Panc1 (cell line): Measurements from ENCODE around the gene RIMBP2. TPM values are rescaled to one million over a fixed set of nuclear protein-coding genes. Genes with fewer than 3 reads are reported as not detected.

Experiments
- ATAC-seq: fragments of 200-7000 bp; cut with Tn5 transposase; 2 replicates; pipeline ENCODE4 v1.9.1; 2020; ENCODE audit warnings: mild to moderate bottlenecking, moderate library complexity
- BruUV-seq: library from RNA; stranded (reverse); fragments of 400-500 nt; replicated peaks from 2 replicates; lab custom pipeline; 2021; lab: Mats Ljungman, UMichigan
- CTCF ChIA-PET: fragments of 300-600 bp; sonication (Branson Sonifier 250); formaldehyde crosslinking; loops from one replicate; lab custom pipeline; 2022; ENCODE audit warnings: antibody characterized with exemption; lab: Charles Lee
- POLR2A ChIA-PET: fragments of 300-600 bp; sonication (Branson Sonifier 250); formaldehyde crosslinking; loops from one replicate; lab custom pipeline; 2022; ENCODE audit warnings: antibody characterized with exemption; lab: Charles Lee
- DNase-seq: peaks from one replicate; pipeline ENCODE4 v3.0.0-alpha.2; 2010; ENCODE audit warnings: low read depth, low spot score
- H3K27ac ChIP-seq: 2 replicates; pipeline ENCODE4 v1.5.1; 2011; ENCODE audit warnings: mild to moderate bottlenecking, low read length, inconsistent platforms
- H3K27me3 ChIP-seq: fragments of 200-500 bp; sonication (Bioruptor generic); 2 replicates; pipeline ENCODE4 v1.6.0; 2014; ENCODE audit warnings: low read length, inconsistent platforms; ENCODE audit not compliant: control insufficient read depth, insufficient read depth
- H3K36me3 ChIP-seq: fragments of 200-500 bp; sonication (Bioruptor generic); 2 replicates; pipeline ENCODE4 v1.5.1; 2014; ENCODE audit warnings: inconsistent platforms, mild to moderate bottlenecking, low read length, moderate library complexity; ENCODE audit not compliant: control insufficient read depth, insufficient read depth
- H3K4me1 ChIP-seq: 2 replicates; pipeline ENCODE4 v1.5.1; 2011; ENCODE audit warnings: inconsistent platforms, mild to moderate bottlenecking, low read length, moderate library complexity; ENCODE audit not compliant: control insufficient read depth, insufficient read depth
- H3K4me3 ChIP-seq, 2 experiments: 2 replicates each; pipeline ENCODE4 v1.5.1; 2011 to 2012; ENCODE audit warnings: low read depth in 2 of 2, low read length in 2 of 2, mild to moderate bottlenecking in 2 of 2, inconsistent platforms in 1 of 2, moderate library complexity in 1 of 2
- H3K9me3 ChIP-seq: fragments of 200-500 bp; sonication (Bioruptor generic); 2 replicates; pipeline ENCODE4 v1.5.1; 2014; ENCODE audit warnings: low read depth, mild to moderate bottlenecking, inconsistent platforms, low read length, moderate library complexity; ENCODE audit not compliant: control insufficient read depth, insufficient read depth
- CTCF ChIP-seq: fragments of 450-650 bp; IDR thresholded peaks from 2 replicates; pipeline ENCODE4 v1.5.1; 2017; ENCODE audit warnings: mild to moderate bottlenecking
- POLR2AphosphoS5 ChIP-seq: IDR thresholded peaks from 2 replicates; pipeline ENCODE4 v1.6.1; 2012; ENCODE audit warnings: mild to moderate bottlenecking, low read depth, low read length, moderate library complexity
- REST ChIP-seq, 2 experiments: IDR thresholded peaks; 2 replicates each; pipeline ENCODE4 v1.6.1; 2011 to 2012; ENCODE audit warnings: low read depth in 2 of 2, control low read depth in 1 of 2, low read length in 1 of 2, mild to moderate bottlenecking in 1 of 2, moderate library complexity in 1 of 2; ENCODE audit not compliant: insufficient read depth in 1 of 2
- SIN3A ChIP-seq: IDR thresholded peaks from 2 replicates; pipeline ENCODE4 v1.6.1; 2012; ENCODE audit warnings: low read depth, mild to moderate bottlenecking, low read length, moderate library complexity, borderline replicate concordance; ENCODE audit not compliant: insufficient read depth
- TCF7L2 ChIP-seq: IDR thresholded peaks from 2 replicates; pipeline ENCODE4 v1.6.1; 2011; ENCODE audit warnings: mild to moderate bottlenecking, low read depth, low read length, inconsistent platforms
- in situ Hi-C: cut with HindIII; loops from 2 replicates; pipeline ENCODE4 v1.10.0; 2016; ENCODE audit warnings: low sequenced_read_pairs, low pct_unique_long_range_greater_than_20kb
- intact Hi-C: fragments of 100-400 bp; cut with micrococcal nuclease; formaldehyde crosslinking; loops from one replicate; pipeline ENCODE4 v1.10.0; 2022; ENCODE audit not compliant: unreplicated experiment
- total RNA-seq: library from RNA; stranded (reverse); gene quantifications from one replicate; pipeline ENCODE4 v1.2.1, GENCODE V29; 2021; ENCODE audit not compliant: unreplicated experiment

Gene RIMBP2
- total RNA-seq, 1 experiment from 2014 or later: not detected

DNA sequence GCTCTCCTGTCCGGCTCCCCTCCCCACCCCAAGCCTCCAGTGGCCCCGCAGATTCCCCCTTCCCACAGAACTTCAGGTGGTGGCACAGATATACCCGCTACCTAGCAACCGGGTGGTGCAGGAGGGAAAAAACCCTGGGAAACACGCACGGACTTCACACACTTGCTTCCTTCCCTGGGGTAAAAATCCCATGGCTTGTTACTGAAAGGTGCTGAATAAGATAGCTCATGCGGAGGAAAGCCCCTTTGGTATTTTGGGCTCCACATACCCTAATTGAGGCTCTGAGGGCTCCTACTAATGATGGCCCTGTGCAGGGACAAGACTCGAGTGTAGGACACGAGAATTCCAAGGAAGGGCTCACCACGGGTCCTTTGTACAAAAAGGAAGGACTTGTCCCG, 869 bp upstream of the RIMBP2 start:
- no TSS peak for BruUV-seq
- in situ Hi-C loops (no loop called here), intact Hi-C loops (no loop called here)
- Histone ChIP-seq H3K4me3 (no peak overlapping the region), H3K4me1 (no peaks in the 10 kb centered on the region; the same call in 1 of the 2 replicates), H3K36me3 (no peaks in the 10 kb centered on the region), H3K27me3 (peaks cover 2% of the 10 kb centered on the region; the same call in 1 of the 2 replicates), H3K27ac (no peak overlapping the region), H3K9me3 (no peaks in the 10 kb centered on the region)
- ChIA-PET POLR2A (interaction anchor here (0.6 kb wide), 1 partner anchor 111 kb away, joined by 6 read pairs; no protein-coding TSS in a partner anchor), CTCF (no interaction called here)
- TF ChIP-seq SIN3A (no peak), REST (IDR thresholded peaks at IDR 0.05; ENCODE audit: insufficient read depth in 1 of 2, low read depth in 2 of 2, low read length in 1 of 2) (no peak), POLR2AphosphoS5 (no peak), TCF7L2 (no peak), CTCF (no peak)
- no peak for DNase-seq
- no peak for ATAC-seq

GRCh38 chr12:130715150-130715997, 725 bp downstream of the RIMBP2 start:
- H3K27ac ChIP-seq: no peak overlapping the region
- H3K4me1 ChIP-seq: no peaks in the 10 kb centered on the region; the same call in 1 of the 2 replicates
- ChIA-PET POLR2A (no interaction called here), CTCF (no interaction called here)
- no peak overlapping the region; a peak in 1 of 4 replicates for H3K4me3 ChIP-seq
- H3K9me3 ChIP-seq: no peaks in the 10 kb centered on the region
- no TSS peak for BruUV-seq
- H3K27me3 ChIP-seq: no peaks in the 10 kb centered on the region
- in situ Hi-C loops (no loop called here), intact Hi-C loops (no loop called here)
- TF ChIP-seq POLR2AphosphoS5 (no peak), SIN3A (no peak), CTCF (no peak), TCF7L2 (no peak), REST (IDR thresholded peaks at IDR 0.05; ENCODE audit: insufficient read depth in 1 of 2, low read depth in 2 of 2, low read length in 1 of 2) (no peak)
- no peak for ATAC-seq
- DNase-seq: no peak
- no peaks in the 10 kb centered on the region for H3K36me3 ChIP-seq
